ENCODE data around the gene MBLAC2.

DNA sequence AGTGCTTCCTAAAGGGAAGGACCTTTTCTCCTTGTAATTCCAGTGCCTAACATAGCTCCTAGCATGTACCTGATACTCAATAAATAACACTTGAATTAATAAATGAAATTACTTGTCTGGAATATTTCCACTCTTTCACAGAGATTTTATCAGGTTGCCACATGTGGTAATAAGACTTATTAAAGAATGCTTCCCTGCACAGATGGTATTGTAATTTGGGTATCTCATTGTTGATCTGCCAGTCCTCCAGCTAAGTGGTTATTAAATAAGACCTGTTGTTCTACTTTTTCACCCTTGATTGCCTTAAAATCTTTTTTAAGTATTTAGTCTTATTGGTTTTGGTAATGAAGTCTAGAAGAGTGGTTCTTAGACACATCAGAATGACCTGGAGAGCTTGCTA, 36.9 kb downstream of the MBLAC2 start:
- TF ChIP-seq, protein P1, sequence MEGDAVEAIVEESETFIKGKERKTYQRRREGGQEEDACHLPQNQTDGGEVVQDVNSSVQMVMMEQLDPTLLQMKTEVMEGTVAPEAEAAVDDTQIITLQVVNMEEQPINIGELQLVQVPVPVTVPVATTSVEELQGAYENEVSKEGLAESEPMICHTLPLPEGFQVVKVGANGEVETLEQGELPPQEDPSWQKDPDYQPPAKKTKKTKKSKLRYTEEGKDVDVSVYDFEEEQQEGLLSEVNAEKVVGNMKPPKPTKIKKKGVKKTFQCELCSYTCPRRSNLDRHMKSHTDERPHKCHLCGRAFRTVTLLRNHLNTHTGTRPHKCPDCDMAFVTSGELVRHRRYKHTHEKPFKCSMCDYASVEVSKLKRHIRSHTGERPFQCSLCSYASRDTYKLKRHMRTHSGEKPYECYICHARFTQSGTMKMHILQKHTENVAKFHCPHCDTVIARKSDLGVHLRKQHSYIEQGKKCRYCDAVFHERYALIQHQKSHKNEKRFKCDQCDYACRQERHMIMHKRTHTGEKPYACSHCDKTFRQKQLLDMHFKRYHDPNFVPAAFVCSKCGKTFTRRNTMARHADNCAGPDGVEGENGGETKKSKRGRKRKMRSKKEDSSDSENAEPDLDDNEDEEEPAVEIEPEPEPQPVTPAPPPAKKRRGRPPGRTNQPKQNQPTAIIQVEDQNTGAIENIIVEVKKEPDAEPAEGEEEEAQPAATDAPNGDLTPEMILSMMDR (optimal IDR thresholded peaks at IDR 0.05 in 1 of 3, IDR thresholded peaks at IDR 0.05 in 1 of 3, conservative IDR thresholded peaks at IDR 0.05 in 1 of 3; ENCODE audit: extremely low read depth in 1 of 3, insufficient read depth in 2 of 3, low read length in 3 of 3): no peak
- no peak for TF ChIP-seq EZH2 (IDR thresholded peaks at IDR 0.05; ENCODE audit: low read length)
